Lower leg skin (tissue), 4 donors: Measurements from ENCODE around the gene KCNQ4. TPM values are rescaled to one million over a fixed set of nuclear protein-coding genes. Genes with fewer than 3 reads are reported as not detected.

Experiments
- DNase-seq, 2 donors: peaks; one replicate each; pipeline ENCODE4 v3.0.0-alpha.2; 2019; ENCODE audit warnings: low spot score in 2 of 2
- H3K4me3 ChIP-seq: fragments of 200-600 bp; sonication (generic); 2 replicates; pipeline ENCODE4 v1.5.1; 2017; ENCODE audit warnings: mild to moderate bottlenecking, low read depth; ENCODE audit not compliant: poor library complexity, severe bottlenecking
- CTCF ChIP-seq, 3 donors: fragments of 450-650 bp; IDR thresholded peaks; one replicate each; pipeline ENCODE4 v1.5.1; 2016; ENCODE audit warnings: antibody characterized with exemption in 3 of 3, mild to moderate bottlenecking in 3 of 3, moderate library complexity in 2 of 3
- POLR2A ChIP-seq, 2 donors: fragments of 450-650 bp; IDR thresholded peaks; one replicate each; pipeline ENCODE4 v1.6.1; 2016 to 2017; ENCODE audit warnings: antibody characterized with exemption in 2 of 2, mild to moderate bottlenecking in 1 of 2, moderate library complexity in 1 of 2
- WGBS, 2 donors: methylation state at CpG; one replicate each; pipeline ENCODE4 v1.1.5; 2018; 5-methylcytosine and 5-hydroxymethylcytosine counted together
- intact Hi-C: fragments of 100-400 bp; cut with DNase I; formaldehyde crosslinking; loops from one replicate; pipeline ENCODE4 v1.15.0; 2023; ENCODE audit warnings: low total_unique reads
- total RNA-seq, 4 donors: library from RNA; depleted of rRNA; stranded (reverse); fragments of >200 nt; gene quantifications; one replicate each; pipeline ENCODE4 v1.1.0, GENCODE V29; 2016

KCNQ4 gene
- total RNA-seq, 4 donors from 2014 or later = 1.3 to 2.7 (median 2.0) TPM

GRCh38 chr1:40838045-40838979 lies 54.7 kb downstream of the KCNQ4 start:
- intact Hi-C loops = loop anchor here (10.0 kb wide), 1 partner anchor 244 kb away; no protein-coding TSS in a partner anchor
- no peak overlapping the region for H3K4me3 ChIP-seq
- TF ChIP-seq CTCF (IDR thresholded peaks at IDR 0.05) = no peak
- no peak for TF ChIP-seq POLR2A (IDR thresholded peaks at IDR 0.05)
- DNase-seq = no peak
- WGBS, 2 donors = 69 to 71% methylated on average over 56 to 60 of the region's 60 CpGs

GRCh38 chr1:40838980-40839942 lies 55.7 kb downstream of the KCNQ4 start:
- TF ChIP-seq POLR2A (IDR thresholded peaks at IDR 0.05) (no peak), CTCF (IDR thresholded peaks at IDR 0.05) (no peak)
- DNase-seq = no peak
- 87 to 93% methylated on average over 15 of the region's 15 CpGs for WGBS, 2 donors
- no peak overlapping the region for H3K4me3 ChIP-seq
- intact Hi-C loops = loop anchor here (10.0 kb wide), 1 partner anchor 244 kb away; no protein-coding TSS in a partner anchor

- no peak for DNase-seq
- no peak overlapping the region for H3K4me3 ChIP-seq
- 95 to 96% methylated on average over 5 of the region's 5 CpGs for WGBS, 2 donors
- intact Hi-C loops = loop anchor here (10.0 kb wide), 1 partner anchor 245 kb away; no protein-coding TSS in a partner anchor
- TF ChIP-seq POLR2A (IDR thresholded peaks at IDR 0.05) = no peak
- no peak for TF ChIP-seq CTCF (IDR thresholded peaks at IDR 0.05)
Measured at GRCh38 chr1:40839943-40840335, 56.4 kb downstream of the KCNQ4 start.

GRCh38 chr1:40840526-40841323 lies 57.1 kb downstream of the KCNQ4 start:
- no peak for TF ChIP-seq POLR2A (IDR thresholded peaks at IDR 0.05)
- no peak for TF ChIP-seq CTCF (IDR thresholded peaks at IDR 0.05)
- H3K4me3 ChIP-seq = no peak overlapping the region
- 62 to 67% methylated on average over 6 of the region's 6 CpGs for WGBS, 2 donors
- no peak for DNase-seq
- intact Hi-C loops = no loop called here

GRCh38 chr1:40841602-40842001 lies 58.0 kb downstream of the KCNQ4 start:
- no peak for TF ChIP-seq POLR2A (IDR thresholded peaks at IDR 0.05)
- 88 to 90% methylated on average over 7 of the region's 7 CpGs for WGBS, 2 donors
- DNase-seq = no peak
- intact Hi-C loops = no loop called here
- H3K4me3 ChIP-seq = no peak overlapping the region
